ENCODE data around the gene PTPRE.

DNA sequence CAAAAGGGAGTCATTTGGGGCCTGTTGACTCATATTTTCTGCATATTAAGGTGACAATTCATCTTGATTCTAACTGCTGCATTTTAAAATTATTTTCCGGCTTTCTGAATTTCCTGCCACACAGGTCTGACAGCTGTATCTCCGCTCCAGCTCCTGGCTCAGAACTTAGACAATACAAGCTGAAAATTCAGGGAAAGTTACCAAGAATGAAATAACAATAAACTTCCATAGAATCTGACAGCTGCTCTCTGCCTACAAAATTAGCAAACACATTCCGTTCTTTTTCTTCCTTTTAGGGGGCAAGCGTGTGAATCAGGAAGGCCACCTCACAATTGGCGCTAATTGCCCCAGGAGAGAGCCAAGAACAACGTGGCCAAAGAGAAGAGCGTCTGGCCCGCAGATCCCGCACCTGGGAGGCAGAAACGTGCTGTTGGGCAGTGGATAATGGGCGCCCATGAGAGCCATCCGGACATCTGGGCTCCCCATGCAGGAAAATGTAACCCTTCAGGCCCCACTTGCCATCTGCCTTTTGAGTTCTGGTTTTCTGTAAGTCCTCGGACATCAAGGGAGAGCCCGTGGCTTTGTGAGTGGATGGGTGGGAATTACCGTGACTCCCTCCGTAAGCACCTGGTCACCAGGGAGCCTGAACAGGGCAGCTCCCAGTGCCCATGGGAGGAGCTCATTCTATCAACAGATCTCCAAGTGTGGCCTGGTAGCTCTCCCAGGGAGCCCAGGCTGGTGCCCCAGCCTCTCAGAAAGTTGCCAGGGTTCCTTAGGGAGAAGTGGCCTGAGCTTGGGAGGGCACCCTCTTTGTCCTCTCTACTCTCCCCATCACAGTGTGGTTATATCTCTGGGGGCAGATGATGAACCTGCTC is 19.1 kb upstream of the PTPRE start:
- TF ChIP-seq, protein P1, sequence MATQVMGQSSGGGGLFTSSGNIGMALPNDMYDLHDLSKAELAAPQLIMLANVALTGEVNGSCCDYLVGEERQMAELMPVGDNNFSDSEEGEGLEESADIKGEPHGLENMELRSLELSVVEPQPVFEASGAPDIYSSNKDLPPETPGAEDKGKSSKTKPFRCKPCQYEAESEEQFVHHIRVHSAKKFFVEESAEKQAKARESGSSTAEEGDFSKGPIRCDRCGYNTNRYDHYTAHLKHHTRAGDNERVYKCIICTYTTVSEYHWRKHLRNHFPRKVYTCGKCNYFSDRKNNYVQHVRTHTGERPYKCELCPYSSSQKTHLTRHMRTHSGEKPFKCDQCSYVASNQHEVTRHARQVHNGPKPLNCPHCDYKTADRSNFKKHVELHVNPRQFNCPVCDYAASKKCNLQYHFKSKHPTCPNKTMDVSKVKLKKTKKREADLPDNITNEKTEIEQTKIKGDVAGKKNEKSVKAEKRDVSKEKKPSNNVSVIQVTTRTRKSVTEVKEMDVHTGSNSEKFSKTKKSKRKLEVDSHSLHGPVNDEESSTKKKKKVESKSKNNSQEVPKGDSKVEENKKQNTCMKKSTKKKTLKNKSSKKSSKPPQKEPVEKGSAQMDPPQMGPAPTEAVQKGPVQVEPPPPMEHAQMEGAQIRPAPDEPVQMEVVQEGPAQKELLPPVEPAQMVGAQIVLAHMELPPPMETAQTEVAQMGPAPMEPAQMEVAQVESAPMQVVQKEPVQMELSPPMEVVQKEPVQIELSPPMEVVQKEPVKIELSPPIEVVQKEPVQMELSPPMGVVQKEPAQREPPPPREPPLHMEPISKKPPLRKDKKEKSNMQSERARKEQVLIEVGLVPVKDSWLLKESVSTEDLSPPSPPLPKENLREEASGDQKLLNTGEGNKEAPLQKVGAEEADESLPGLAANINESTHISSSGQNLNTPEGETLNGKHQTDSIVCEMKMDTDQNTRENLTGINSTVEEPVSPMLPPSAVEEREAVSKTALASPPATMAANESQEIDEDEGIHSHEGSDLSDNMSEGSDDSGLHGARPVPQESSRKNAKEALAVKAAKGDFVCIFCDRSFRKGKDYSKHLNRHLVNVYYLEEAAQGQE (IDR thresholded peaks at IDR 0.05; ENCODE audit: insufficient replicate concordance, low read depth) = no peak
- TF ChIP-seq, protein P2, sequence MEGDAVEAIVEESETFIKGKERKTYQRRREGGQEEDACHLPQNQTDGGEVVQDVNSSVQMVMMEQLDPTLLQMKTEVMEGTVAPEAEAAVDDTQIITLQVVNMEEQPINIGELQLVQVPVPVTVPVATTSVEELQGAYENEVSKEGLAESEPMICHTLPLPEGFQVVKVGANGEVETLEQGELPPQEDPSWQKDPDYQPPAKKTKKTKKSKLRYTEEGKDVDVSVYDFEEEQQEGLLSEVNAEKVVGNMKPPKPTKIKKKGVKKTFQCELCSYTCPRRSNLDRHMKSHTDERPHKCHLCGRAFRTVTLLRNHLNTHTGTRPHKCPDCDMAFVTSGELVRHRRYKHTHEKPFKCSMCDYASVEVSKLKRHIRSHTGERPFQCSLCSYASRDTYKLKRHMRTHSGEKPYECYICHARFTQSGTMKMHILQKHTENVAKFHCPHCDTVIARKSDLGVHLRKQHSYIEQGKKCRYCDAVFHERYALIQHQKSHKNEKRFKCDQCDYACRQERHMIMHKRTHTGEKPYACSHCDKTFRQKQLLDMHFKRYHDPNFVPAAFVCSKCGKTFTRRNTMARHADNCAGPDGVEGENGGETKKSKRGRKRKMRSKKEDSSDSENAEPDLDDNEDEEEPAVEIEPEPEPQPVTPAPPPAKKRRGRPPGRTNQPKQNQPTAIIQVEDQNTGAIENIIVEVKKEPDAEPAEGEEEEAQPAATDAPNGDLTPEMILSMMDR (IDR thresholded peaks at IDR 0.05; ENCODE audit: insufficient read depth, low read length) = no peak
- TF ChIP-seq GABPA (IDR thresholded peaks at IDR 0.05; ENCODE audit: low read depth) (no peak), POLR2AphosphoS5 (IDR thresholded peaks at IDR 0.05; ENCODE audit: low read depth) (no peak)

All from HL-60 (cell line).